Heart right ventricle (tissue), 16 donors: ENCODE data around the gene ADAM12. TPM values are rescaled to one million over a fixed set of nuclear protein-coding genes. Genes with fewer than 3 reads are reported as not detected.

Experiments used
- ATAC-seq, 8 donors: fragments of 200-7000 bp; cut with Tn5 transposase; one replicate each; pipeline ENCODE4 v1.9.1; 2020; ENCODE audit warnings: mild to moderate bottlenecking in 8 of 8, moderate library complexity in 8 of 8, moderate number of reproducible peaks in 1 of 8
- DNase-seq, 2 donors: peaks; one replicate each; pipeline ENCODE4 v3.0.0-alpha.2; 2020
- H3K27ac ChIP-seq, 10 donors: fragments of 200-600 bp; sonication (generic) in 2 of 10; one replicate each; pipeline versions ENCODE4 v1.5.0 to v1.8.0; 2020 to 2022; ENCODE audit warnings: mild to moderate bottlenecking in 3 of 10
- H3K27me3 ChIP-seq, 7 donors: fragments of 200-600 bp; one replicate each; pipeline ENCODE4 v1.8.0; 2021 to 2022; ENCODE audit warnings: mild to moderate bottlenecking in 2 of 7
- H3K36me3 ChIP-seq, 9 donors: fragments of 200-600 bp; sonication (generic) in 1 of 9; one replicate each; pipeline versions ENCODE4 v1.5.0 to v1.8.0; 2020 to 2022; ENCODE audit warnings: mild to moderate bottlenecking in 2 of 9
- H3K4me1 ChIP-seq, 9 donors: fragments of 200-600 bp; sonication (generic) in 1 of 9; one replicate each; pipeline versions ENCODE4 v1.5.0 to v1.8.0; 2020 to 2022; ENCODE audit warnings: mild to moderate bottlenecking in 4 of 9
- H3K4me3 ChIP-seq, 10 donors: fragments of 200-600 bp; sonication (generic) in 2 of 10; one replicate each; pipeline versions ENCODE4 v1.5.0 to v1.8.0; 2020 to 2022; ENCODE audit warnings: mild to moderate bottlenecking in 7 of 10, moderate library complexity in 2 of 10
- H3K9me3 ChIP-seq, 11 donors: fragments of 200-600 bp in 10 of 11; sonication (generic) in 2 of 11; one replicate each; pipeline versions ENCODE4 v1.5.0 to v1.8.0; 2013 to 2022; ENCODE audit warnings: mild to moderate bottlenecking in 2 of 11, control low read depth in 1 of 11, moderate library complexity in 1 of 11
- CTCF ChIP-seq, 9 donors: fragments of 200-600 bp; sonication (generic) in 2 of 9; IDR thresholded peaks; one replicate each; pipeline versions ENCODE4 v1.5.0 to v1.8.0; 2021 to 2022; ENCODE audit warnings: antibody characterized with exemption in 9 of 9, mild to moderate bottlenecking in 5 of 9, moderate library complexity in 1 of 9
- WGBS, 2 donors: extraction: QIAGEN DNeasy Blood & Tissue Kit; methylation state at CpG; one replicate each; pipeline ENCODE4 v1.1.7; 2013; ENCODE audit warnings: inconsistent platforms in 1 of 2; 5-methylcytosine and 5-hydroxymethylcytosine counted together
- intact Hi-C, 10 donors: fragments of 100-400 bp; cut with DNase I; formaldehyde crosslinking; loops; one replicate each; pipeline versions ENCODE4 v1.11.1 to v1.14.2; 2022
- polyA plus RNA-seq, 2 donors: library from polyadenylated mRNA; stranded (reverse); fragments of 200-250 nt; gene quantifications; one replicate each; pipeline ENCODE4 v1.2.3, GENCODE V29; 2013
- total RNA-seq, 10 donors: library from RNA; stranded (reverse); fragmentation: NEBNext Ultra II Directional in 3 of 10; extraction: Animal tissue kit (Norgen Biotek cat#: 25700) in 3 of 10; gene quantifications; one replicate each; pipeline versions ENCODE4 v1.2.1 to v1.2.4, GENCODE V29; 2021 to 2023
- donor health status: Arrhythmogenic right ventricular cardiomyopathy.
- donor health status: ischemic (EF 13 %, LVEDD 7.1; RV severe dilation, severe dysfunction).
- donor health status: healthy with polysubstance abuse.
- donor health status: DM: no; HTN: yes; CAD: no.
- donor health status: DM: no; HTN: no; CAD: no.
- donor health status: ischemic (EF 25% LVEDD 6.9; RV normal size, moderate dysfunction).
- donor health status: ischemic (EF 25% LVEDD 5.7; RV mildly dilated, moderate dysfunction).
- donor health status: healthy.
- donor health status: DM: yes; HTN: yes; CAD: no.
- donor health status: Ischemic cardiomyopathy.
- donor health status: ischemic (EF 35%, LVEDD 5.7; RV mildly dilated, moderate dysfunction).
- donor health status: nonischemic (EF 11% LVEDD 7.7; RV severe dilation, severe dysfunction).
- donor health status: DM: yes; HTN: yes; CAD: no.
- donor health status: PGD.
- donor health status: ischemic (EF 29% LVEDD 5.4; RV normal size, mild dysfunction).
- donor health status: nonischemic (EF 23%, LVEDD 6.1; RV moderate dilation, normal function).

The ADAM12 gene
- total and polyA plus RNA-seq, 12 donors = 0.07 to 6.9 (median 0.47) TPM

- intact Hi-C loops = no loop called here
- Histone ChIP-seq H3K27me3 (peaks cover 0 to 9% (median 0%) of the 10 kb centered on the region in 7 donors), H3K27ac (no peak overlapping the region), H3K9me3 (no peaks in the 10 kb centered on the region), H3K4me1 (peaks cover 0 to 13% (median 0%) of the 10 kb centered on the region in 9 donors), H3K4me3 (no peak overlapping the region), H3K36me3 (no peaks in the 10 kb centered on the region)
- ATAC-seq = no peak
- no peak for DNase-seq
- peak in 2 of 9 donors; percentile 10 to 20 for TF ChIP-seq CTCF (IDR thresholded peaks at IDR 0.05)
- WGBS, 2 donors = 76 to 81% methylated on average over 10 of the region's 10 CpGs
These were observed 227.2 kb downstream of the ADAM12 start for GRCh38 chr10:126160971-126161630.

DNA sequence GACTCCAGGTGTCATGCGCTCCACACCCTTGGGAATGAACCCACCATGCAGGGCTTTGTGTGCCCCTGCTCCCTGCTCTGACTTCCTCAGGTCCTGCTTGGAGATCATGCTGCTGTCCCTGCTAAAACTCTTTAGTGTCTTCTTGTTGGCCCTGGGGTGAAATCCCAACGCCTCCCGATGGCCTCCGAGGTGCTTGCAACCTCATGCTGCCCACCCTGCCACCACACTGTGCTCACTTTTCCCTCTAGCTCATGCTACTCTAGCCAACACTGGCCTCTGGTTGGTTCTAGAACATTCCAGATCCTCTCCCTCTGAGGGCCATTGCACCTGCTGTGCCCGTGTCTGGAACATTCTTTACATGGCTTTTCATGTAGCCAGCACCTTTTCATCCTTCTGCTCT is 227.7 kb downstream of the ADAM12 start:
- Histone ChIP-seq H3K27me3 (peaks cover 0 to 7% (median 0%) of the 10 kb centered on the region in 7 donors), H3K27ac (no peak overlapping the region), H3K9me3 (no peaks in the 10 kb centered on the region), H3K36me3 (no peaks in the 10 kb centered on the region), H3K4me3 (no peak overlapping the region), H3K4me1 (peaks cover 0 to 18% (median 0%) of the 10 kb centered on the region in 9 donors)
- 69 to 74% methylated on average over 5 of the region's 5 CpGs for WGBS, 2 donors
- intact Hi-C loops = no loop called here
- DNase-seq = no peak
- no peak for TF ChIP-seq CTCF (IDR thresholded peaks at IDR 0.05)
- no peak for ATAC-seq

DNA sequence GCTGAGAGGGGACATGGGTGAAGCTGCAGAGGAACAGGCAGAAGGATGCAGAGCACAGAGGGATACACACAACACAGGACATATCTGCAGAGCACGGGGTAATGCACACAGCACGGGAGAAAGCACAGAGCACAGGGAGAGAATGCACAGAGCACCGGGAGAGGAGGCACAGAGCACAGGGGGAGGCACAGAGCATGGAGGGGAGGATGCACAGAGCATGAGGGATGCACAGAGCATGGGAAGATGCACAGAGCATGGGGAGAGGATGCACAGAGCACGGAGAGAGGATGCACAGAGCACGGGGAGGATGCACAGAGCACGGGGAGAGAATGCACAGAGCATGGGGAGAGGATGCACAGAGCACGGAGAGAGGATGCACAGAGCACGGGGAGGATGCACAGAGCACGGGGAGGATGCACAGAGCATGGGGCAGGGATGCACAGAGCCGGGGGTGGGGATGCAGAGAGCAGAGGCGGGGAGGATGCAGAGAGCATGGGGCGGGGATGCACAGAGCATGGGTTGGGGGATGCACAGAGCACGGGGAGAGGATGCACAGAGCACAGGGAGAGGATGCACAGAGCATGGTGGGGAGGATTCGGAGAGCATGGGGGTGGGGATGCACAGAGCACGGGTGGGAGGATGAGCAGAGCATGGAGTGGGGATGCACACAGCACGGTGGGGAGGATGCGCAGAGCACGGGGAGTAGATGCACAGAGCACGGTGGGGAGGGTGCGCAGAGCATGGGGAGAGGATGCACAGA is 230.0 kb downstream of the ADAM12 start:
- 74 to 76% methylated on average over 20 of the region's 20 CpGs for WGBS, 2 donors
- intact Hi-C loops = no loop called here
- H3K27me3 ChIP-seq = peaks cover 0 to 7% (median 0%) of the 10 kb centered on the region in 7 donors
- H3K36me3 ChIP-seq = no peaks in the 10 kb centered on the region
- peaks cover 0 to 36% (median 10%) of the 10 kb centered on the region in 9 donors for H3K4me1 ChIP-seq
- no peak overlapping the region for H3K4me3 ChIP-seq
- TF ChIP-seq CTCF (IDR thresholded peaks at IDR 0.05) = no peak
- no peak for DNase-seq
- no peaks in the 10 kb centered on the region for H3K9me3 ChIP-seq
- ATAC-seq = peak in 1 of 8 donors; percentile 17
- no peak overlapping the region for H3K27ac ChIP-seq

GRCh38 chr10:126157189-126157588 is 231.1 kb downstream of the ADAM12 start:
- Histone ChIP-seq H3K27me3 (peaks cover 0 to 7% (median 0%) of the 10 kb centered on the region in 7 donors), H3K36me3 (no peaks in the 10 kb centered on the region), H3K9me3 (peaks cover 0 to 2% (median 0%) of the 10 kb centered on the region in 11 donors), H3K4me1 (peaks cover 0 to 46% (median 10%) of the 10 kb centered on the region in 9 donors), H3K27ac (peak overlapping the region in 2 of 10 donors; percentile 14 to 44), H3K4me3 (no peak overlapping the region)
- WGBS, 2 donors = 51 to 66% methylated on average over 5 of the region's 5 CpGs
- intact Hi-C loops = no loop called here
- ATAC-seq = no peak
- DNase-seq = no peak
- no peak for TF ChIP-seq CTCF (IDR thresholded peaks at IDR 0.05)
